Smooth muscle cell (in vitro differentiated cells): ENCODE results near the gene DOLPP1. TPM values are rescaled to one million over a fixed set of nuclear protein-coding genes. Genes with fewer than 3 reads are reported as not detected.

Source experiments
- DNase-seq: peaks from one replicate; lab custom pipeline; 2025; ENCODE audit not compliant: unreplicated experiment; lab: John Stamatoyannopoulos, UW
- H2AFZ ChIP-seq: fragments of 200-600 bp; sonication (generic); 2 replicates; pipeline ENCODE4 v1.6.0; 2016; ENCODE audit warnings: antibody characterized with exemption, low read depth, mild to moderate bottlenecking
- H3F3A ChIP-seq: fragments of 200-600 bp; sonication (generic); 2 replicates; pipeline ENCODE4 v1.6.0; 2017; ENCODE audit warnings: antibody characterized with exemption, low read depth
- H3K27ac ChIP-seq: fragments of 200-600 bp; sonication (generic); 2 replicates; pipeline ENCODE4 v1.5.1; 2016; ENCODE audit warnings: low read depth, mild to moderate bottlenecking
- H3K27me3 ChIP-seq: fragments of 200-600 bp; sonication (generic); 2 replicates; pipeline ENCODE4 v1.6.1; 2016; ENCODE audit warnings: low read depth, mild to moderate bottlenecking
- H3K36me3 ChIP-seq: fragments of 200-600 bp; sonication (generic); 2 replicates; pipeline ENCODE4 v1.5.1; 2016; ENCODE audit warnings: low read depth
- H3K4me1 ChIP-seq: fragments of 200-600 bp; sonication (generic); 2 replicates; pipeline ENCODE4 v1.5.1; 2016; ENCODE audit warnings: low read depth
- H3K4me2 ChIP-seq: fragments of 200-600 bp; sonication (generic); 2 replicates; pipeline ENCODE4 v1.6.0; 2016; ENCODE audit warnings: mild to moderate bottlenecking
- H3K4me3 ChIP-seq: fragments of 200-600 bp; sonication (generic); 2 replicates; pipeline ENCODE4 v1.5.1; 2016; ENCODE audit warnings: mild to moderate bottlenecking
- H3K79me2 ChIP-seq: fragments of 200-600 bp; sonication (generic); 2 replicates; pipeline ENCODE4 v1.6.0; 2016; ENCODE audit warnings: low read depth, mild to moderate bottlenecking
- H3K9ac ChIP-seq: fragments of 200-600 bp; sonication (generic); 2 replicates; pipeline ENCODE4 v1.6.0; 2016; ENCODE audit warnings: low read depth
- H3K9me3 ChIP-seq: fragments of 200-600 bp; sonication (generic); replicated peaks from 2 replicates; pipeline ENCODE4 v1.5.1; 2016; ENCODE audit warnings: low read depth
- H4K20me1 ChIP-seq: fragments of 200-600 bp; sonication (generic); 2 replicates; pipeline ENCODE4 v1.6.0; 2016; ENCODE audit warnings: low read depth
- CTCF ChIP-seq: fragments of 200-600 bp; sonication (generic); IDR thresholded peaks from 2 replicates; pipeline ENCODE4 v1.5.1; 2017; ENCODE audit warnings: borderline replicate concordance, mild to moderate bottlenecking, antibody characterized with exemption; ENCODE audit not compliant: insufficient read depth, poor library complexity, severe bottlenecking
- WGBS: methylation state at CpG from one replicate; pipeline ENCODE4 v1.1.7; 2016; ENCODE audit warnings: low lambda C conversion rate; 5-methylcytosine and 5-hydroxymethylcytosine counted together
- polyA plus RNA-seq: library from polyadenylated mRNA; unstranded; fragments of >200 nt; fragmentation: Nextera tagmentation; extraction: Ambion mirVana; gene quantifications from 2 replicates; pipeline ENCODE4 v1.2.1, GENCODE V29; 2016
- total RNA-seq: library from RNA; depleted of rRNA; stranded (reverse); fragments of >200 nt; gene quantifications from 2 replicates; pipeline ENCODE4 v1.2.3, GENCODE V29; 2014

The DOLPP1 gene
- total and polyA plus RNA-seq, 2 experiments from 2014 or later: 14.4 to 17.8 TPM

DNA sequence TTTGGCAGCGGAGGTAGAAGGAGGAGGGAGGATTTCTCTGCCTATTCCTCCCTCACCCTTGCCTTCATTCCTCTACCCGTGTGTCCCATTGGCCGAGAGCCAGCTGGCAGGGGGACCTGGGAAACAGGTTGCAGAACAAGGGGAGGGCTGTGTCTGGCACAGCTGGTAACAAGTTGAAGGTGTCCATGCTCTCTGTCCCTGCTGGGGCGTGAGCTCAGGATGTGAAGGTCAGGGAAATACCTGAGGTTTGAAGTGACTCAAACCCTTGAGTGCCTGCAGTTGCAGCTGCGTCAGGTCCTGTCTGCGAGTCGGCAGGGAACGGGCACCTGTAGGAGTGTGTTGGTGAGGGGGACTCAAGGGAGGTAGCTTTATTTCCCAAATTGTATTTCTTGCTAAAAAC is 28.3 kb upstream of the DOLPP1 start:
- no peaks in the 10 kb centered on the region for H3K36me3 ChIP-seq
- no peak for TF ChIP-seq CTCF
- H3K4me2 ChIP-seq: no peak overlapping the region
- no peaks in the 10 kb centered on the region for H3K79me2 ChIP-seq
- WGBS: 89% methylated on average over 8 of the region's 8 CpGs
- no peaks in the 10 kb centered on the region for H3K4me1 ChIP-seq
- H3F3A ChIP-seq: no peaks in the 10 kb centered on the region
- H3K27ac ChIP-seq: no peak overlapping the region
- no peaks in the 10 kb centered on the region for H4K20me1 ChIP-seq
- no peak overlapping the region for H3K9ac ChIP-seq
- no peak overlapping the region for H3K4me3 ChIP-seq
- H3K9me3 ChIP-seq: no peaks in the 10 kb centered on the region
- no peak overlapping the region for H2AFZ ChIP-seq
- no peak for DNase-seq
- H3K27me3 ChIP-seq: no peaks in the 10 kb centered on the region

- Histone ChIP-seq H3K36me3 (no peaks in the 10 kb centered on the region), H3K9me3 (no peaks in the 10 kb centered on the region), H3K79me2 (no peaks in the 10 kb centered on the region), H4K20me1 (no peaks in the 10 kb centered on the region), H3F3A (no peaks in the 10 kb centered on the region), H2AFZ (no peak overlapping the region), H3K4me3 (no peak overlapping the region), H3K4me2 (no peak overlapping the region), H3K4me1 (no peaks in the 10 kb centered on the region), H3K27ac (no peak overlapping the region), H3K9ac (no peak overlapping the region), H3K27me3 (no peaks in the 10 kb centered on the region)
- TF ChIP-seq CTCF: no peak
- no peak for DNase-seq
- 97% methylated on average over 6 of the region's 6 CpGs for WGBS
Observed at GRCh38 chr9:129053020-129053419, 27.9 kb upstream of the DOLPP1 start.

- Histone ChIP-seq H3K27ac (no peak overlapping the region), H3K4me1 (no peaks in the 10 kb centered on the region), H2AFZ (no peak overlapping the region), H3K9ac (no peak overlapping the region), H3K4me3 (no peak overlapping the region), H3K9me3 (no peaks in the 10 kb centered on the region), H3K36me3 (no peaks in the 10 kb centered on the region), H3K4me2 (no peak overlapping the region), H4K20me1 (no peaks in the 10 kb centered on the region), H3F3A (no peaks in the 10 kb centered on the region), H3K79me2 (no peaks in the 10 kb centered on the region), H3K27me3 (no peaks in the 10 kb centered on the region)
- DNase-seq: no peak
- TF ChIP-seq CTCF: no peak
- 82% methylated on average over 5 of the region's 5 CpGs for WGBS
Observed at GRCh38 chr9:129054163-129054851, 26.6 kb upstream of the DOLPP1 start.
